Measurements from ENCODE around the gene KCNV2.

- TF ChIP-seq EZH2 (IDR thresholded peaks at IDR 0.05; ENCODE audit: borderline replicate concordance, insufficient read depth, low read depth, low read length, poor library complexity, severe bottlenecking) (no peak), CTCF (IDR thresholded peaks at IDR 0.05) (no peak)
Observed at GRCh38 chr9:2745560-2746380, 28.5 kb downstream of the KCNV2 start.

Measured in B cell (primary cell).